Heart left ventricle (tissue), 16 donors: ENCODE measurements around the gene CREBBP. TPM values are rescaled to one million over a fixed set of nuclear protein-coding genes. Genes with fewer than 3 reads are reported as not detected.

Experiments
- ATAC-seq, 4 donors: fragments of 200-7000 bp; cut with Tn5 transposase; one replicate each; pipeline ENCODE4 v1.9.1; 2020 to 2022; ENCODE audit warnings: moderate library complexity in 4 of 4, mild to moderate bottlenecking in 3 of 4, moderate number of reproducible peaks in 1 of 4
- DNase-seq, 5 donors: peaks; one replicate each; pipeline ENCODE4 v3.0.0-alpha.2; 2020
- H3K27ac ChIP-seq, 12 donors: fragments of 200-600 bp; sonication (generic) in 4 of 12; one replicate each; pipeline versions ENCODE4 v1.5.0 to v1.8.0; 2016 to 2022; ENCODE audit warnings: mild to moderate bottlenecking in 2 of 12
- H3K27me3 ChIP-seq, 9 donors: fragments of 200-600 bp; sonication (generic) in 2 of 9; one replicate each; pipeline versions ENCODE4 v1.5.1 to v1.8.0; 2016 to 2022; ENCODE audit warnings: mild to moderate bottlenecking in 3 of 9
- H3K36me3 ChIP-seq, 9 donors: fragments of 200-600 bp; sonication (generic) in 2 of 9; one replicate each; pipeline versions ENCODE4 v1.5.0 to v1.8.0; 2018 to 2022; ENCODE audit warnings: mild to moderate bottlenecking in 2 of 9
- H3K4me1 ChIP-seq, 12 donors: fragments of 200-600 bp; sonication (generic) in 4 of 12; one replicate each; pipeline versions ENCODE4 v1.5.0 to v1.8.0; 2016 to 2022; ENCODE audit warnings: mild to moderate bottlenecking in 3 of 12
- H3K4me3 ChIP-seq, 12 donors: fragments of 200-600 bp; sonication (generic) in 4 of 12; one replicate each; pipeline versions ENCODE4 v1.5.0 to v1.8.0; 2017 to 2022; ENCODE audit warnings: mild to moderate bottlenecking in 9 of 12, moderate library complexity in 4 of 12
- H3K9me3 ChIP-seq, 12 donors: fragments of 200-600 bp; sonication (generic) in 4 of 12; one replicate each; pipeline versions ENCODE4 v1.5.0 to v1.8.0; 2016 to 2022; ENCODE audit warnings: mild to moderate bottlenecking in 1 of 12
- POLR2A ChIP-seq, 2 donors: fragments of 450-650 bp; IDR thresholded peaks; one replicate each; pipeline ENCODE4 v1.6.1; 2017; ENCODE audit warnings: antibody characterized with exemption in 2 of 2, mild to moderate bottlenecking in 2 of 2, moderate library complexity in 2 of 2
- WGBS, 4 donors: extraction: QIAGEN DNeasy Blood & Tissue Kit in 2 of 4; methylation state at CpG; one replicate each; pipeline versions ENCODE4 v1.1.5 to v1.1.7; 2013 to 2018; 5-methylcytosine and 5-hydroxymethylcytosine counted together
- intact Hi-C, 10 donors: fragments of 100-400 bp; cut with DNase I; formaldehyde crosslinking; loops; one replicate each; pipeline versions ENCODE4 v1.11.1 to v1.14.2; 2022
- polyA plus RNA-seq, 2 donors: library from polyadenylated mRNA; stranded (reverse); fragments of 200-250 nt; gene quantifications; one replicate each; pipeline ENCODE4 v1.2.3, GENCODE V29; 2013
- total RNA-seq, 9 donors: library from RNA; depleted of rRNA in 2 of 9; stranded (reverse); fragments of >200 nt in 2 of 9; fragmentation: NEBNext Ultra II Directional in 3 of 9; extraction: Animal tissue kit (Norgen Biotek cat#: 25700) in 3 of 9; gene quantifications; one replicate each; pipeline versions ENCODE4 v1.1.0 to v1.2.4, GENCODE V29; 2016 to 2023
- TF ChIP-seq, protein P1 (sequence below), 12 donors: fragments of 200-600 bp; sonication (generic) in 4 of 12; IDR thresholded peaks; one replicate each; pipeline versions ENCODE4 v1.5.0 to v1.8.0; 2018 to 2022; ENCODE audit warnings: antibody characterized with exemption in 12 of 12, mild to moderate bottlenecking in 5 of 12
- donor health status: ischemic (EF 13 %, LVEDD 7.1; RV severe dilation, severe dysfunction).
- donor health status: healthy with polysubstance abuse.
- donor health status: DM: no; HTN: yes; CAD: no.
- donor health status: DM: no; HTN: no; CAD: no.
- donor health status: ischemic (EF 25% LVEDD 6.9; RV normal size, moderate dysfunction).
- donor health status: ischemic (EF 25% LVEDD 5.7; RV mildly dilated, moderate dysfunction).
- donor health status: healthy.
- donor health status: DM: yes; HTN: yes; CAD: no.
- donor health status: ischemic (EF 35%, LVEDD 5.7; RV mildly dilated, moderate dysfunction).
- donor health status: nonischemic (EF 11% LVEDD 7.7; RV severe dilation, severe dysfunction).
- donor health status: DM: yes; HTN: yes; CAD: no.
- donor health status: PGD.
- donor health status: ischemic (EF 29% LVEDD 5.4; RV normal size, mild dysfunction).
- donor health status: nonischemic (EF 23%, LVEDD 6.1; RV moderate dilation, normal function).

CREBBP gene
- total and polyA plus RNA-seq, 11 donors = 17.1 to 77.6 (median 39.6) TPM

DNA sequence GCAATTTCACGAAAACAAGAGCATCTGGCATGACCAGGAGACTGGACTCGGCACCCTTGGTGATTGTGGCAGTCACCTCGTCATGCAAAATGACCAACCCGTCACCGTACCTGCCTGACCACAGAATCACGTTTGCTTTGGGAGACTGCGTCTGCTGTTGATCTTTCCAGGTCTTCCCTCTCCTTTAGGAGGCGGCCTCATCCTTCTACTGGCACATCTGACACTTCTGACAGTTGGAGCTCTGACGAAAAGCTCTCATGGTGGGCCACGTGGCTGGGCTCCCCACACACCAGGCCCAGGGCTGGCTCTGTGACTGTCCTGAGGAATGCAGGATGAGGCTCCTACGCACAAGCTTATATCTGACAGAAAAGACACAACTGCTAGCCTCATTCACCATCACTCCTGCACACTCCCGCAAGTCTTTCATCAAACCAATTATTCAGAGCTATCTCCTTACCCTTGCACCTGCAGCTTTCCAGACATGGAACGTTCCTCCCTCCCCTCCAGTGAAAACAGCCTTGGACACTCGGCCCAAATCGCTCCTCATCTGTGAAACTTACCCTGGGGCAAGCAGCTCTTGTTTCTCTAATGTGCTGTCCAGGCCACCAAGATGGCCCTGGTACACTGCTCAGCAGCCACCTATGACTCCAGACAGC lies 166.8 kb downstream of the CREBBP start:
- no peak for ATAC-seq
- Histone ChIP-seq H3K4me1 (peaks cover 0 to 18% (median 10%) of the 10 kb centered on the region in 12 donors), H3K9me3 (no peaks in the 10 kb centered on the region), H3K4me3 (no peak overlapping the region), H3K27me3 (no peaks in the 10 kb centered on the region), H3K36me3 (peaks cover 0 to 8% (median 0%) of the 10 kb centered on the region in 9 donors), H3K27ac (no peak overlapping the region)
- no peak for TF ChIP-seq POLR2A (IDR thresholded peaks at IDR 0.05)
- TF ChIP-seq, protein P1, sequence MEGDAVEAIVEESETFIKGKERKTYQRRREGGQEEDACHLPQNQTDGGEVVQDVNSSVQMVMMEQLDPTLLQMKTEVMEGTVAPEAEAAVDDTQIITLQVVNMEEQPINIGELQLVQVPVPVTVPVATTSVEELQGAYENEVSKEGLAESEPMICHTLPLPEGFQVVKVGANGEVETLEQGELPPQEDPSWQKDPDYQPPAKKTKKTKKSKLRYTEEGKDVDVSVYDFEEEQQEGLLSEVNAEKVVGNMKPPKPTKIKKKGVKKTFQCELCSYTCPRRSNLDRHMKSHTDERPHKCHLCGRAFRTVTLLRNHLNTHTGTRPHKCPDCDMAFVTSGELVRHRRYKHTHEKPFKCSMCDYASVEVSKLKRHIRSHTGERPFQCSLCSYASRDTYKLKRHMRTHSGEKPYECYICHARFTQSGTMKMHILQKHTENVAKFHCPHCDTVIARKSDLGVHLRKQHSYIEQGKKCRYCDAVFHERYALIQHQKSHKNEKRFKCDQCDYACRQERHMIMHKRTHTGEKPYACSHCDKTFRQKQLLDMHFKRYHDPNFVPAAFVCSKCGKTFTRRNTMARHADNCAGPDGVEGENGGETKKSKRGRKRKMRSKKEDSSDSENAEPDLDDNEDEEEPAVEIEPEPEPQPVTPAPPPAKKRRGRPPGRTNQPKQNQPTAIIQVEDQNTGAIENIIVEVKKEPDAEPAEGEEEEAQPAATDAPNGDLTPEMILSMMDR (IDR thresholded peaks at IDR 0.05) = no peak
- no peak for DNase-seq
- intact Hi-C loops = loop anchor here in 1 of 10 donors (10.0 kb wide), 1 partner anchor 471 kb away; no protein-coding TSS in a partner anchor
- whole genome bisulfite sequencing, 4 donors = 84 to 85% (median 85%) methylated on average over 15 of the region's 15 CpGs

DNA sequence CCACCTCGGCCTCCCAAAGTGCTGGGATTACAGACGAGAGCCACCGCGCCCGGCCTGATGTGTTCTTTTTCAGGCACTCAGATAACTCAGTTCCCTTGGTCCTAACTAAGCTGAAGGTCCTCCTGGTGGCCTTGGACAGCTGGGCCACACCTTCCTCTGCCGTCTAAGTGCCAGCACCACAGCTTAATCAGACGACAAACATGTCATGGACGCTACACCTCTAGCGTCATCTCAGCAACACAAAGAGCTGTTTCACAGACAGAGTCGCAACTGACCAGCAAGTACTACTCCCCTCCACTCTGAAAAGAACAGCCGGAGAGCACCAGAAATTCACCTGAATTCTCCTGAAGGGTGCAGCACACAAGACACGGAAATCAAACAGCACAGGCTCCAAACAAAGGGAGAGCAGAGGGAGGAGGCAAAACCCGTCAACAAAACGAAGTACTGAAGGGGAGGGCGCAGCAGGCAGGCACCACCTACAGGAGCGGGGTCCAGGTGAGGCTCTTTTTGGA lies 167.6 kb downstream of the CREBBP start:
- Histone ChIP-seq H3K27ac (no peak overlapping the region), H3K27me3 (no peaks in the 10 kb centered on the region), H3K9me3 (no peaks in the 10 kb centered on the region), H3K4me3 (no peak overlapping the region), H3K4me1 (peaks cover 0 to 14% (median 7%) of the 10 kb centered on the region in 12 donors), H3K36me3 (peaks cover 0 to 8% (median 0%) of the 10 kb centered on the region in 9 donors)
- DNase-seq = peak in 1 of 5 donors; percentile 1
- 85 to 90% (median 87%) methylated on average over 16 of the region's 16 CpGs for WGBS, 4 donors
- no peak for TF ChIP-seq POLR2A (IDR thresholded peaks at IDR 0.05)
- TF ChIP-seq, protein P1 (IDR thresholded peaks at IDR 0.05) = no peak
- intact Hi-C loops = loop anchor here in 1 of 10 donors (10.0 kb wide), 1 partner anchor 472 kb away; no protein-coding TSS in a partner anchor
- ATAC-seq = no peak

DNA sequence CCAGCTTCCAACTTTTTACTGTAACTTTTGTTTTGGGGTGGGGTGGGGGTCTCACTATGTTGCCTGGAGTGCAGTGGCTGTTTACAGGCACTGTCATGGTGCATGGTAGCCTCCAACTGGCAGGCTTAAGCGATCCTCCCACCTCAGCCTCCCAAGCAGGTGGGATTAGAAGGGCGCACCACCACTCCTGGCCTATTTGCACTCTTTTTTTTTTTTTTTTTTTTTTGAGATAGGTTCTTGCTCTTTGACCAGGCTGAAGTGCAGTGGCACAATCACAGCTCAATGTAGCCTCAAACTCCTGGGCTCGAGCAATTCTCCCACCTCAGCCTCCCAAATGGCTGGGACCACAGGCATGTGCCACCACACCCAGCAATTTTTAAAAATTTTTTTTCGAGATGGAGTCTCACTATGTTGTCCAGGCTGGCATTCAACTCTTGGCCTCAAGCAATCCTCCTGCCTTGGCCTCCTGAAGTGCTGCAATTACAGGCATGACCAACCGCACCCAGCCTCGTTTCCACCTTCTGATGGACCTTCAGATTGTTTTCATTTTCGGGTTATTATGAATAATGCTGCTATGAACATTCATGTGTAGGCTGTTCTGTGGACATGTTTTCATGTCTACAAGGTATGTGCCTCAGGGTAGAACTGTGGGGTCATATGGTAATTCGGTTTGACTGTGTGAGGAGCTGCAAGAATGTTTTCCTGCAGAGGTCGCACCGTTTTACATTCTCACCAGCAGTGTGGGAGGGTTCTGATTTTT lies 174.1 kb downstream of the CREBBP start:
- WGBS, 4 donors = 91 to 93% (median 92%) methylated on average over 10 of the region's 10 CpGs
- no peak overlapping the region for H3K27ac ChIP-seq
- no peak for DNase-seq
- no peaks in the 10 kb centered on the region for H3K27me3 ChIP-seq
- intact Hi-C loops = no loop called here
- H3K4me3 ChIP-seq = no peak overlapping the region
- TF ChIP-seq, protein P1 (IDR thresholded peaks at IDR 0.05) = no peak
- no peak for TF ChIP-seq POLR2A (IDR thresholded peaks at IDR 0.05)
- no peak for ATAC-seq
- H3K36me3 ChIP-seq = peaks cover 0 to 13% (median 0%) of the 10 kb centered on the region in 9 donors
- no peaks in the 10 kb centered on the region for H3K4me1 ChIP-seq
- H3K9me3 ChIP-seq = no peaks in the 10 kb centered on the region

DNA sequence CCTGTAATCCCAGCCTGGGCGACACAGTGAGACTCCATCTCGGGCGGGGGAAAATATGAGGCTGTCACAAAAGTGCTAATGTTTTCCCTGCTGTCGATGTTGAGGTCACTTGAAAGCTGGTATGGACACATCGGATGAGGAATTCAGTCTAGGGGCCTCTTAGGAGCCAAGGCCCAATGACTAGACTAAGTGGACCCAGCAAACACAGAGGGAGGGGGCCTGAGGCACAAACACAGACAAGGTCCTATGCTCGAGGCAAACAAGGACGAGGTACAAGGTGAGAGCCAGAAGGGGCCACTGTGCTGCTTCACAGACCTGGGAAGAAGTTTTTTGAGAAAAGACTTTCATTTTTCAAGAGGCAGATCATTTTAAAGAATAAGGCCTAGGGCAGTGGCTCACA lies 178.4 kb downstream of the CREBBP start:
- DNase-seq (peak in 1 of 5 donors; percentile 3), ATAC-seq (no peak)
- Histone ChIP-seq H3K27me3 (no peaks in the 10 kb centered on the region), H3K36me3 (peaks cover 0 to 7% (median 0%) of the 10 kb centered on the region in 9 donors), H3K27ac (no peak overlapping the region), H3K4me1 (no peaks in the 10 kb centered on the region), H3K9me3 (no peaks in the 10 kb centered on the region), H3K4me3 (no peak overlapping the region)
- WGBS, 4 donors = 93 to 97% (median 95%) methylated on average over 7 of the region's 7 CpGs
- intact Hi-C loops = no loop called here
- TF ChIP-seq, protein P1 (IDR thresholded peaks at IDR 0.05) = no peak
- TF ChIP-seq POLR2A (IDR thresholded peaks at IDR 0.05) = no peak
